Endothelial cell of umbilical vein (primary cell): ENCODE data around the gene SLC12A7. TPM values are rescaled to one million over a fixed set of nuclear protein-coding genes. Genes with fewer than 3 reads are reported as not detected.

Experiments used
- BruUV-seq: library from RNA; stranded (reverse); fragments of 400-500 nt; replicated peaks from 2 replicates; lab custom pipeline; 2021; lab: Mats Ljungman, UMichigan
- CTCF ChIA-PET: fragments of 300-600, 350-600 bp; sonication (Branson Sonifier 250); formaldehyde crosslinking; loops from one replicate; lab custom pipeline; 2021; ENCODE audit warnings: antibody characterized with exemption, inconsistent platforms; lab: Charles Lee
- POLR2A ChIA-PET: fragments of 300-600, 350-600 bp; sonication (Branson Sonifier 250); formaldehyde crosslinking; loops from one replicate; lab custom pipeline; 2021; ENCODE audit warnings: antibody characterized with exemption, inconsistent platforms; lab: Charles Lee
- DNase-seq: peaks from one replicate; pipeline ENCODE4 v3.0.0-alpha.2; 2011; ENCODE audit warnings: low read depth, low spot score
- FAIRE-seq: peaks from 2 replicates; lab custom pipeline; 2011; peaks lifted over from hg19 to GRCh38; lab: Jason Lieb, UNC
- H2AFZ ChIP-seq: 2 replicates; pipeline ENCODE4 v1.6.0; 2012; ENCODE audit warnings: low read depth, low read length, control low read depth, inconsistent platforms
- H3K27ac ChIP-seq: 2 replicates; pipeline ENCODE4 v1.5.1; 2011; ENCODE audit warnings: low read depth, mild to moderate bottlenecking, control low read depth, low read length, moderate library complexity; ENCODE audit not compliant: insufficient read depth
- H3K27me3 ChIP-seq, 2 experiments: 2 replicates each; pipeline versions ENCODE4 v1.6.0 to v1.6.1; 2011; ENCODE audit warnings: low read length in 2 of 2, mixed read lengths in 1 of 2; ENCODE audit not compliant: control insufficient read depth in 2 of 2, insufficient read depth in 2 of 2
- H3K36me3 ChIP-seq, 2 experiments: 2 replicates in 1 of 2; 3 replicates in 1 of 2; pipeline ENCODE4 v1.5.1; 2011; ENCODE audit warnings: low read length in 2 of 2, mild to moderate bottlenecking in 1 of 2, moderate library complexity in 1 of 2; ENCODE audit not compliant: control insufficient read depth in 2 of 2, insufficient read depth in 2 of 2; ENCODE audit errors: extremely low read depth in 1 of 2
- H3K4me1 ChIP-seq: 3 replicates; pipeline ENCODE4 v1.5.1; 2011; ENCODE audit warnings: mild to moderate bottlenecking, low read length; ENCODE audit not compliant: control insufficient read depth, insufficient read depth; ENCODE audit errors: extremely low read depth
- H3K4me2 ChIP-seq: 2 replicates; pipeline ENCODE4 v1.6.1; 2011; ENCODE audit warnings: low read length, control low read depth, mixed read lengths; ENCODE audit not compliant: insufficient read depth
- H3K4me3 ChIP-seq, 3 experiments: fragments of 200-600 bp in 1 of 3; sonication (generic), shearing (Covaris generic) in 1 of 3; replicated peaks in 1 of 3; 2 replicates each; pipeline ENCODE4 v1.5.1; 2011 to 2016; ENCODE audit warnings: control low read depth in 3 of 3, low read length in 3 of 3, mild to moderate bottlenecking in 2 of 3, inconsistent platforms in 1 of 3, low read depth in 1 of 3, moderate library complexity in 1 of 3; ENCODE audit not compliant: insufficient read depth in 1 of 3
- H3K79me2 ChIP-seq: 2 replicates; pipeline ENCODE4 v1.6.0; 2012; ENCODE audit warnings: low read length, inconsistent platforms; ENCODE audit not compliant: control insufficient read depth, insufficient read depth
- H3K9ac ChIP-seq: replicated peaks from 2 replicates; pipeline ENCODE3; 2011; ENCODE audit warnings: low read length, control low read depth; ENCODE audit not compliant: insufficient read depth; ENCODE audit errors: extremely low read depth
- H3K9me1 ChIP-seq: replicated peaks from 3 replicates; pipeline ENCODE4 v1.6.0; 2011; ENCODE audit warnings: mild to moderate bottlenecking, low read length; ENCODE audit not compliant: control insufficient read depth, insufficient read depth; ENCODE audit errors: extremely low read depth
- H3K9me3 ChIP-seq: replicated peaks from 2 replicates; pipeline ENCODE4 v1.5.1; 2012; ENCODE audit warnings: low read length, inconsistent platforms; ENCODE audit not compliant: control insufficient read depth, insufficient read depth
- H4K20me1 ChIP-seq: replicated peaks from 2 replicates; pipeline ENCODE3; 2011; ENCODE audit warnings: mild to moderate bottlenecking, low read length; ENCODE audit not compliant: control insufficient read depth, insufficient read depth; ENCODE audit errors: extremely low read depth
- EZH2 ChIP-seq: IDR thresholded peaks from 2 replicates; pipeline ENCODE4 v1.6.1; 2012; ENCODE audit warnings: borderline replicate concordance, low read depth, mild to moderate bottlenecking, moderate library complexity, low read length, inconsistent platforms; ENCODE audit not compliant: severe bottlenecking
- FOS ChIP-seq: IDR thresholded peaks from 2 replicates; pipeline ENCODE4 v1.6.1; 2011; ENCODE audit warnings: mild to moderate bottlenecking, low read length, moderate library complexity, borderline replicate concordance; ENCODE audit not compliant: insufficient read depth
- GATA2 ChIP-seq: IDR thresholded peaks from 2 replicates; pipeline ENCODE4 v1.7.0; 2011; ENCODE audit warnings: low read depth, mild to moderate bottlenecking, moderate library complexity, mixed read lengths, low read length; ENCODE audit not compliant: insufficient read length, insufficient read depth
- JUN ChIP-seq: IDR thresholded peaks from 2 replicates; pipeline ENCODE4 v1.6.1; 2011; ENCODE audit warnings: borderline replicate concordance, low read depth; ENCODE audit not compliant: insufficient read length, insufficient read depth
- MYC ChIP-seq: IDR thresholded peaks from one replicate; pipeline ENCODE4 v1.6.1; 2011; ENCODE audit warnings: mild to moderate bottlenecking, low read depth, low read length
- POLR2A ChIP-seq: IDR thresholded peaks from 2 replicates; pipeline ENCODE4 v1.6.1; 2012; ENCODE audit warnings: low read depth, mild to moderate bottlenecking, control low read depth, low read length
- POLR2AphosphoS5 ChIP-seq: IDR thresholded peaks from 2 replicates; pipeline ENCODE4 v1.6.1; 2012; ENCODE audit warnings: low read depth, mild to moderate bottlenecking, control low read depth, low read length, moderate library complexity; ENCODE audit not compliant: insufficient read depth
- dilution Hi-C: fragments of 300-500 bp; cut with MboI; formaldehyde crosslinking; loops from one replicate; pipeline ENCODE4 v1.15.0; 2019; ENCODE audit warnings: low sequenced_read_pairs; ENCODE audit not compliant: extremely low pct_ligation_motif_present
- intact Hi-C: fragments of 100-400 bp; cut with micrococcal nuclease; formaldehyde crosslinking; loops from one replicate; pipeline ENCODE4 v1.10.0; 2022
- polyA plus RNA-seq, 4 experiments: library from polyadenylated mRNA; depleted of rRNA in 3 of 4; stranded (reverse) in 3 of 4; unstranded in 1 of 4; fragments of >200 nt; gene quantifications; 2 replicates each; pipeline versions ENCODE4 v1.2.1 to v1.2.3, GENCODE V29; 2011 to 2012; ENCODE audit warnings: missing spikeins in 1 of 4
- total RNA-seq: library from RNA; stranded (reverse); gene quantifications from 2 replicates; pipeline ENCODE4 v1.2.3, GENCODE V29; 2021
- TF ChIP-seq, protein P1 (sequence below): IDR thresholded peaks from 2 replicates; pipeline ENCODE4 v1.6.1; 2011; ENCODE audit not compliant: insufficient read depth, insufficient read length
- TF ChIP-seq, protein P2 (sequence below), 2 donors: IDR thresholded peaks; 1 replicate in 1 of 2; 2 replicates in 1 of 2; pipeline ENCODE4 v1.5.1; 2011; ENCODE audit warnings: low read length in 2 of 2, mild to moderate bottlenecking in 2 of 2, moderate library complexity in 2 of 2, control low read depth in 1 of 2, inconsistent platforms in 1 of 2, low read depth in 1 of 2; ENCODE audit not compliant: insufficient read depth in 1 of 2; ENCODE audit errors: extremely low read depth in 1 of 2

Gene SLC12A7
- total and polyA plus RNA-seq, 2 donors (not counting 3 experiments of a cell fraction or from before 2014, with no cell fraction given) = 16.4 to 38.8 TPM

GRCh38 chr5:1090538-1090937 lies 21.3 kb downstream of the SLC12A7 start:
- Histone ChIP-seq H3K4me1 (no peaks in the 10 kb centered on the region), H3K4me3 (no peak overlapping the region), H4K20me1 (no peaks in the 10 kb centered on the region), H3K9ac (no peak overlapping the region), H2AFZ (no peak overlapping the region), H3K27ac (no peak overlapping the region), H3K9me3 (no peaks in the 10 kb centered on the region), H3K36me3 (peaks cover 3 to 13% of the 10 kb centered on the region in 2 experiments), H3K4me2 (no peak overlapping the region), H3K27me3 (no peaks in the 10 kb centered on the region), H3K9me1 (no peaks in the 10 kb centered on the region), H3K79me2 (no peaks in the 10 kb centered on the region)
- BruUV-seq = no TSS peak
- ChIA-PET POLR2A (no interaction called here), CTCF (no interaction called here)
- dilution Hi-C loops (no loop called here), intact Hi-C loops (no loop called here)
- no peak for FAIRE-seq
- DNase-seq = no peak
- TF ChIP-seq, protein P1, sequence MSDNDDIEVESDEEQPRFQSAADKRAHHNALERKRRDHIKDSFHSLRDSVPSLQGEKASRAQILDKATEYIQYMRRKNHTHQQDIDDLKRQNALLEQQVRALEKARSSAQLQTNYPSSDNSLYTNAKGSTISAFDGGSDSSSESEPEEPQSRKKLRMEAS = no peak
- TF ChIP-seq JUN (no peak), EZH2 (no peak), FOS (no peak), GATA2 (no peak), MYC (no peak), POLR2AphosphoS5 (no peak), POLR2A (no peak)
- TF ChIP-seq, protein P2, sequence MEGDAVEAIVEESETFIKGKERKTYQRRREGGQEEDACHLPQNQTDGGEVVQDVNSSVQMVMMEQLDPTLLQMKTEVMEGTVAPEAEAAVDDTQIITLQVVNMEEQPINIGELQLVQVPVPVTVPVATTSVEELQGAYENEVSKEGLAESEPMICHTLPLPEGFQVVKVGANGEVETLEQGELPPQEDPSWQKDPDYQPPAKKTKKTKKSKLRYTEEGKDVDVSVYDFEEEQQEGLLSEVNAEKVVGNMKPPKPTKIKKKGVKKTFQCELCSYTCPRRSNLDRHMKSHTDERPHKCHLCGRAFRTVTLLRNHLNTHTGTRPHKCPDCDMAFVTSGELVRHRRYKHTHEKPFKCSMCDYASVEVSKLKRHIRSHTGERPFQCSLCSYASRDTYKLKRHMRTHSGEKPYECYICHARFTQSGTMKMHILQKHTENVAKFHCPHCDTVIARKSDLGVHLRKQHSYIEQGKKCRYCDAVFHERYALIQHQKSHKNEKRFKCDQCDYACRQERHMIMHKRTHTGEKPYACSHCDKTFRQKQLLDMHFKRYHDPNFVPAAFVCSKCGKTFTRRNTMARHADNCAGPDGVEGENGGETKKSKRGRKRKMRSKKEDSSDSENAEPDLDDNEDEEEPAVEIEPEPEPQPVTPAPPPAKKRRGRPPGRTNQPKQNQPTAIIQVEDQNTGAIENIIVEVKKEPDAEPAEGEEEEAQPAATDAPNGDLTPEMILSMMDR (IDR thresholded peaks at IDR 0.05; ENCODE audit: extremely low read depth in 1 of 2, insufficient read depth in 1 of 2, low read depth in 1 of 2, low read length in 2 of 2) = no peak
